Astrocyte (in vitro differentiated cells and primary cell): Measurements from ENCODE around the gene PCDHGA4. TPM values are rescaled to one million over a fixed set of nuclear protein-coding genes. Genes with fewer than 3 reads are reported as not detected.

Experiments
- DNase-seq: peaks from one replicate; pipeline ENCODE4 v3.0.0-alpha.2; 2010; ENCODE audit warnings: low read depth
- FAIRE-seq: peaks from 2 replicates; lab custom pipeline; 2011; peaks lifted over from hg19 to GRCh38; lab: Jason Lieb, UNC
- H2AFZ ChIP-seq: 2 replicates; pipeline ENCODE4 v1.6.0; 2012; ENCODE audit warnings: low read depth, low read length, inconsistent platforms
- H3K27ac ChIP-seq: 2 replicates; pipeline ENCODE4 v1.5.1; 2011; ENCODE audit warnings: low read depth, low read length, inconsistent platforms
- H3K27me3 ChIP-seq: 2 replicates; pipeline ENCODE4 v1.6.0; 2011; ENCODE audit warnings: low read length, inconsistent platforms; ENCODE audit not compliant: insufficient read depth
- H3K36me3 ChIP-seq: 2 replicates; pipeline ENCODE4 v1.5.1; 2011; ENCODE audit warnings: low read length, inconsistent platforms; ENCODE audit not compliant: insufficient read depth
- H3K4me1 ChIP-seq: 2 replicates; pipeline ENCODE4 v1.5.1; 2011; ENCODE audit warnings: low read length, inconsistent platforms; ENCODE audit not compliant: insufficient read depth
- H3K4me2 ChIP-seq: 2 replicates; pipeline ENCODE4 v1.6.0; 2012; ENCODE audit warnings: low read length, inconsistent platforms
- H3K4me3 ChIP-seq: 2 replicates; pipeline ENCODE4 v1.5.1; 2011; ENCODE audit warnings: low read depth, mild to moderate bottlenecking, low read length, inconsistent platforms; ENCODE audit not compliant: insufficient read depth
- H3K79me2 ChIP-seq: 2 replicates; pipeline ENCODE4 v1.6.0; 2012; ENCODE audit warnings: mild to moderate bottlenecking, low read length, inconsistent platforms; ENCODE audit not compliant: insufficient read depth
- H3K9ac ChIP-seq: 2 replicates; pipeline ENCODE4 v1.6.0; 2012; ENCODE audit warnings: mild to moderate bottlenecking, low read length, inconsistent platforms
- H3K9me3 ChIP-seq: 2 replicates; pipeline ENCODE4 v1.5.1; 2012; ENCODE audit warnings: low read depth, mild to moderate bottlenecking, low read length, inconsistent platforms; ENCODE audit not compliant: insufficient read depth
- H4K20me1 ChIP-seq: 2 replicates; pipeline ENCODE4 v1.6.0; 2012; ENCODE audit warnings: low read length, inconsistent platforms; ENCODE audit not compliant: insufficient read depth
- H3K27ac Mint-ChIP-seq: one replicate; pipeline ENCODE4 v1.8.0; 2021; ENCODE audit warnings: mild to moderate bottlenecking, mixed read lengths; ENCODE audit not compliant: unreplicated experiment
- H3K27me3 Mint-ChIP-seq: one replicate; pipeline ENCODE4 v1.8.0; 2021; ENCODE audit warnings: low read depth, mixed read lengths; ENCODE audit not compliant: unreplicated experiment
- H3K36me3 Mint-ChIP-seq: one replicate; pipeline ENCODE4 v1.8.0; 2021; ENCODE audit warnings: low read depth, mixed read lengths; ENCODE audit not compliant: unreplicated experiment
- H3K4me1 Mint-ChIP-seq: one replicate; pipeline ENCODE4 v1.8.0; 2021; ENCODE audit warnings: low read depth, mixed read lengths; ENCODE audit not compliant: unreplicated experiment
- H3K4me3 Mint-ChIP-seq: one replicate; pipeline ENCODE4 v1.8.0; 2021; ENCODE audit warnings: mild to moderate bottlenecking, moderate library complexity, mixed read lengths; ENCODE audit not compliant: unreplicated experiment
- H3K9me3 Mint-ChIP-seq: one replicate; pipeline ENCODE4 v1.8.0; 2021; ENCODE audit warnings: mild to moderate bottlenecking, mixed read lengths; ENCODE audit not compliant: unreplicated experiment
- EZH2 ChIP-seq: IDR thresholded peaks from 2 replicates; pipeline ENCODE4 v1.6.1; 2012; ENCODE audit warnings: mild to moderate bottlenecking, low read length, inconsistent platforms; ENCODE audit not compliant: insufficient read depth
- total RNA-seq: library from RNA; stranded (reverse); gene quantifications from 2 replicates; pipeline ENCODE4 v1.2.1, GENCODE V29; 2021
- TF ChIP-seq, protein P1 (sequence below): IDR thresholded peaks from 2 replicates; pipeline ENCODE4 v1.5.1; 2011; ENCODE audit warnings: low read depth, mild to moderate bottlenecking, inconsistent platforms, low read length, moderate library complexity; ENCODE audit not compliant: insufficient read depth

Gene PCDHGA4
- total RNA-seq, 1 donor from 2014 or later, result 0.48 TPM

DNA sequence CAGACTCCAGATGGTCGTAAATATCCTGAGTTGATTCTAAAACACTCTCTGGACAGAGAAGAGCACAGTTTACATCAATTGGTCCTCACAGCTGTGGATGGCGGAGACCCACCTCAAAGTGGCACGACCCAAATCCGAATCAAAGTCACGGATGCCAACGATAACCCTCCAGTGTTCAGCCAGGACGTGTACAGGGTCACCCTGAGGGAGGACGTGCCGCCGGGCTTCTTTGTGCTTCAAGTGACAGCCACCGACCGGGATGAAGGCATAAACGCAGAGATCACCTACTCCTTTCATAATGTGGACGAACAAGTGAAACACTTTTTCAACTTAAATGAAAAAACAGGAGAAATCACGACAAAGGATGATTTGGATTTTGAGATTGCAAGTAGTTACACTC lies 5.9 kb downstream of the PCDHGA4 start:
- Mint-ChIP-seq H3K9me3 (peaks cover 32% of the 10 kb centered on the region), H3K4me1 (no peaks in the 10 kb centered on the region), H3K27me3 (no peaks in the 10 kb centered on the region), H3K4me3 (no peak overlapping the region), H3K27ac (no peak overlapping the region), H3K36me3 (peaks cover 18% of the 10 kb centered on the region)
- no peaks in the 10 kb centered on the region for H3K79me2 ChIP-seq
- no peak overlapping the region for H3K9ac ChIP-seq
- no peak overlapping the region for H3K27ac ChIP-seq
- peak overlapping the region; percentile 55 for H3K4me2 ChIP-seq
- H4K20me1 ChIP-seq, result no peaks in the 10 kb centered on the region
- no peaks in the 10 kb centered on the region for H3K36me3 ChIP-seq
- no peak overlapping the region for H3K4me3 ChIP-seq
- FAIRE-seq (no peak), DNase-seq (no peak)
- TF ChIP-seq, protein P1, sequence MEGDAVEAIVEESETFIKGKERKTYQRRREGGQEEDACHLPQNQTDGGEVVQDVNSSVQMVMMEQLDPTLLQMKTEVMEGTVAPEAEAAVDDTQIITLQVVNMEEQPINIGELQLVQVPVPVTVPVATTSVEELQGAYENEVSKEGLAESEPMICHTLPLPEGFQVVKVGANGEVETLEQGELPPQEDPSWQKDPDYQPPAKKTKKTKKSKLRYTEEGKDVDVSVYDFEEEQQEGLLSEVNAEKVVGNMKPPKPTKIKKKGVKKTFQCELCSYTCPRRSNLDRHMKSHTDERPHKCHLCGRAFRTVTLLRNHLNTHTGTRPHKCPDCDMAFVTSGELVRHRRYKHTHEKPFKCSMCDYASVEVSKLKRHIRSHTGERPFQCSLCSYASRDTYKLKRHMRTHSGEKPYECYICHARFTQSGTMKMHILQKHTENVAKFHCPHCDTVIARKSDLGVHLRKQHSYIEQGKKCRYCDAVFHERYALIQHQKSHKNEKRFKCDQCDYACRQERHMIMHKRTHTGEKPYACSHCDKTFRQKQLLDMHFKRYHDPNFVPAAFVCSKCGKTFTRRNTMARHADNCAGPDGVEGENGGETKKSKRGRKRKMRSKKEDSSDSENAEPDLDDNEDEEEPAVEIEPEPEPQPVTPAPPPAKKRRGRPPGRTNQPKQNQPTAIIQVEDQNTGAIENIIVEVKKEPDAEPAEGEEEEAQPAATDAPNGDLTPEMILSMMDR, result no peak
- TF ChIP-seq EZH2, result no peak
- peaks cover 60% of the 10 kb centered on the region for H3K9me3 ChIP-seq
- H3K4me1 ChIP-seq, result no peaks in the 10 kb centered on the region
- H3K27me3 ChIP-seq, result peaks cover 24% of the 10 kb centered on the region
- H2AFZ ChIP-seq, result no peak overlapping the region

DNA sequence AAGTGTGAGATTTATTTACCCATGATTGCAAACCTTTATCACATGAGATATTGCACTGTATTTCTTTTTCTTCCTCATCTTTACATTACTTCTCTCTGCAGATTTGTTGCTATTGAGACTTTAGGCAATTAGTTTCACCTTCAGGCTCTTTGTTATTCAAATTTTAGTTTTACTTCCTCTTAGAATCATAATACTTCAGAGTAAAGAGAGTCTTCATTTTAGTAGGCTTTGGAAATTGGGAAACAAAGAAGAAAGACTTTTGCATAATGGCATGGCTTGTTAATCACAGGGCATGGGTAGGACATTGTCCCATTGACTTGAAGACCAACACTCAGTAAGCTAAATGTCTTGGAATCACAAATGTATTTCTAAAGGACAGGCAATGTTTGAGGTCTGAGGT lies 7.9 kb downstream of the PCDHGA4 start:
- H3K4me2 ChIP-seq, result no peak overlapping the region
- Mint-ChIP-seq H3K9me3 (peaks cover 29% of the 10 kb centered on the region), H3K4me3 (no peak overlapping the region), H3K36me3 (peaks cover 13% of the 10 kb centered on the region), H3K4me1 (no peaks in the 10 kb centered on the region), H3K27me3 (no peaks in the 10 kb centered on the region), H3K27ac (no peak overlapping the region)
- DNase-seq (no peak), FAIRE-seq (no peak)
- no peaks in the 10 kb centered on the region for H3K4me1 ChIP-seq
- TF ChIP-seq, protein P1, result no peak
- no peak for TF ChIP-seq EZH2
- H3K79me2 ChIP-seq, result no peaks in the 10 kb centered on the region
- peaks cover 24% of the 10 kb centered on the region for H3K27me3 ChIP-seq
- H3K9ac ChIP-seq, result no peak overlapping the region
- H3K27ac ChIP-seq, result no peak overlapping the region
- H3K36me3 ChIP-seq, result no peaks in the 10 kb centered on the region
- H2AFZ ChIP-seq, result no peak overlapping the region
- H3K4me3 ChIP-seq, result no peak overlapping the region
- H4K20me1 ChIP-seq, result no peaks in the 10 kb centered on the region
- peaks cover 54% of the 10 kb centered on the region for H3K9me3 ChIP-seq

DNA sequence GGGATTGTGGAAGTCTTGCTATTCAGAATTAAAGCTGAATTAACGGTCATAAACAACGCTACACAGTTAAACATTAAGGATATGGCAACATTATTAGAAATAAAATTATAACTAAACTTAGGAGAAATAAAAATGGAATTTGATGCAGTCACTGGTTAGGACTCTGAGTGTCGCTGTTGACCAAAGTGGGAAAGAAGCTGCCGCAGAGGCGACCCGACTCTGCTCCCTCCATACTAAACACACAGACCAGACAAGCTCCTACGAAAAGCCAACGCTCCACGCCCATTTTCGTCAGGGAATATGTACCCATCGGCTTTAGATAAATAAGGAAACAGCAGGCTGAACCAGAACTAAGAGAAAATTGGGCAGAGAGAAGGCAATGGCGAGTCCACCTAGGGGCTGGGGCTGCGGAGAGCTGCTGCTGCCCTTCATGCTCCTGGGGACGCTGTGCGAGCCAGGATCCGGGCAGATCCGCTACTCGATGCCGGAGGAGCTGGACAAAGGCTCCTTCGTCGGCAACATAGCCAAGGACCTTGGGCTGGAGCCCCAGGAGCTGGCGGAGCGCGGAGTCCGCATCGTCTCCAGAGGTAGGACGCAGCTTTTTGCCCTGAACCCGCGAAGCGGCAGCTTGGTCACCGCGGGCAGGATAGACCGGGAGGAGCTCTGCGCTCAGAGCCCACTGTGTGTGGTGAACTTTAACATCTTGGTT lies 9.3 kb downstream of the PCDHGA4 start, which contains the start of gene PCDHGA5:
Gene PCDHGA5 (plus strand): TSS at position 211 of the 709 bp plus-strand sequence. CDS start 169 bp downstream, at position 380.
- peaks cover 54% of the 10 kb centered on the region for H3K9me3 ChIP-seq
- H3K9me3 Mint-ChIP-seq, result peaks cover 29% of the 10 kb centered on the region
- peak within 1 kb of the TSS; percentile 28 for H3K4me3 ChIP-seq
- H3K4me2 ChIP-seq, result peak within 1 kb of the TSS; percentile 55
- H3K79me2 ChIP-seq, result no peaks in the 10 kb centered on the region
- no peaks in the 10 kb centered on the region for H3K4me1 Mint-ChIP-seq
- H3K36me3 ChIP-seq, result no peaks in the 10 kb centered on the region
- H3K9ac ChIP-seq, result no peak within 1 kb of the TSS
- TF ChIP-seq, protein P1, result no peak
- no peak for TF ChIP-seq EZH2
- H3K36me3 Mint-ChIP-seq, result peaks cover 13% of the 10 kb centered on the region
- peak within 1 kb of the TSS; percentile 55 for H2AFZ ChIP-seq
- H3K27ac Mint-ChIP-seq, result no peak within 1 kb of the TSS
- no peaks in the 10 kb centered on the region for H3K27me3 Mint-ChIP-seq
- H3K27me3 ChIP-seq, result peaks cover 24% of the 10 kb centered on the region
- no peaks in the 10 kb centered on the region for H3K4me1 ChIP-seq
- FAIRE-seq, result no peak
- H3K4me3 Mint-ChIP-seq, result no peak within 1 kb of the TSS
- no peaks in the 10 kb centered on the region for H4K20me1 ChIP-seq
- no peak within 1 kb of the TSS for H3K27ac ChIP-seq
- peak; percentile 4 for DNase-seq
